Tibial artery (tissue), 4 donors: ENCODE measurements around the gene PARP8.

Experiments used
- DNase-seq, 2 donors: peaks; one replicate each; pipeline ENCODE4 v3.0.0-alpha.2; 2019
- H3K27ac ChIP-seq, 2 donors: fragments of 200-600 bp; sonication (generic) in 1 of 2; 1 replicate in 1 of 2; 2 replicates in 1 of 2; pipeline ENCODE4 v1.5.1; 2018 to 2019; ENCODE audit warnings: mild to moderate bottlenecking in 1 of 2
- H3K27me3 ChIP-seq, 2 donors: fragments of 200-600 bp; sonication (generic) in 1 of 2; one replicate each; pipeline versions ENCODE4 v1.5.1 to v1.6.0; 2016 to 2019
- H3K36me3 ChIP-seq, 3 donors: fragments of 200-600 bp; sonication (generic) in 2 of 3; one replicate each; pipeline ENCODE4 v1.5.1; 2016 to 2019; ENCODE audit warnings: mild to moderate bottlenecking in 2 of 3
- H3K4me1 ChIP-seq, 4 donors: fragments of 200-600 bp; sonication (generic) in 2 of 4; 1 replicate in 3 of 4; 2 replicates in 1 of 4; pipeline ENCODE4 v1.5.1; 2016 to 2019
- H3K4me3 ChIP-seq, 2 donors: fragments of 200-600 bp; sonication (generic) in 1 of 2; 1 replicate in 1 of 2; 2 replicates in 1 of 2; pipeline ENCODE4 v1.5.1; 2018 to 2019; ENCODE audit warnings: mild to moderate bottlenecking in 2 of 2
- H3K9me3 ChIP-seq, 3 donors: fragments of 200-600 bp; sonication (generic) in 1 of 3; one replicate each; pipeline ENCODE4 v1.5.1; 2016 to 2019
- CTCF ChIP-seq, 2 experiments: fragments of 200-600 bp in 1 of 2; fragments of 450-650 bp in 1 of 2; IDR thresholded peaks; one replicate each; pipeline ENCODE4 v1.5.1; 2017 to 2019; ENCODE audit warnings: antibody characterized with exemption in 2 of 2, mild to moderate bottlenecking in 1 of 2, moderate library complexity in 1 of 2
- intact Hi-C: fragments of 100-400 bp; cut with DNase I; formaldehyde crosslinking; loops from one replicate; pipeline ENCODE4 v1.15.0; 2023; ENCODE audit warnings: low total_unique reads

PARP8 gene

DNA sequence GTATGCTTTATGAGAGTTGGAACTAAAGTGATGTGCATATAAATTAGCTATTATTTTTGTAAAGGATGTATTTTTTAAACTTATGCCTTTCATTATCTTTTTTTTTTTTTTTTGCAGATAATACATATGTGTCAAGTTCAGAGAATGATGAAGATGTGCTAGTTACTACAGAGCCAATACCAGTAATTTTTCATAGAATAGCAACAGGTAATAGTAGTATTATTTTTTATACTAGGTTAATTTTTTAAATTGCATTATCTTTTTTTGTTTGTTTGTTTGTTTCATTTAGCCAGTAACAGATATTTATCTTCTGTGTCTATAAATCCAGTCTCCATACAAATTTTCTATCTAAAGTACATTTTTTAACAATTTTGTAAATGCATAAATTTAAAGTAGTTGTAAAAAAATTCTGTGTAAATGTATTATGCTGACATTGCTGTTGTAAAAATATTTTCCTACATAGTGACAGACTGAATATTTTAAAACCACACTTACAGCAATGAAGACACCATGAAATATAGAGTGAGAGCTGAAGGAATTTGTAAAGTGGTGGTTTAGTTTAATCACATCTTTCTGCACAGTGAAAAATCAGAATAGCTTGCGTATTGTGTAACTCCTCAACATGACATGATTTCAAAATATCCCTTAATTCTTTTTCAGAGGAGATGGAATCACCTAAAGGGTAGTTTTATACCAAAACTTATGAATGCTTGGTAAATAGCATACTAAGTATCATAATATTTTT, 93.3 kb downstream of the PARP8 start:
- H3K27ac ChIP-seq = no peak overlapping the region
- no peak for TF ChIP-seq CTCF (IDR thresholded peaks at IDR 0.05)
- no peaks in the 10 kb centered on the region for H3K27me3 ChIP-seq
- H3K4me3 ChIP-seq = no peak overlapping the region
- H3K4me1 ChIP-seq = no peaks in the 10 kb centered on the region
- DNase-seq = no peak
- intact Hi-C loops = no loop called here
- no peaks in the 10 kb centered on the region for H3K9me3 ChIP-seq
- H3K36me3 ChIP-seq = peaks cover 0 to 9% (median 0%) of the 10 kb centered on the region in 3 donors

GRCh38 chr5:50763351-50763750, 96.9 kb downstream of the PARP8 start:
- H3K27ac ChIP-seq = no peak overlapping the region
- H3K9me3 ChIP-seq = no peaks in the 10 kb centered on the region
- H3K27me3 ChIP-seq = no peaks in the 10 kb centered on the region
- no peak for TF ChIP-seq CTCF (IDR thresholded peaks at IDR 0.05)
- no peak overlapping the region for H3K4me3 ChIP-seq
- intact Hi-C loops = no loop called here
- H3K4me1 ChIP-seq = no peaks in the 10 kb centered on the region
- H3K36me3 ChIP-seq = peaks cover 0 to 9% (median 0%) of the 10 kb centered on the region in 3 donors
- DNase-seq = no peak

DNA sequence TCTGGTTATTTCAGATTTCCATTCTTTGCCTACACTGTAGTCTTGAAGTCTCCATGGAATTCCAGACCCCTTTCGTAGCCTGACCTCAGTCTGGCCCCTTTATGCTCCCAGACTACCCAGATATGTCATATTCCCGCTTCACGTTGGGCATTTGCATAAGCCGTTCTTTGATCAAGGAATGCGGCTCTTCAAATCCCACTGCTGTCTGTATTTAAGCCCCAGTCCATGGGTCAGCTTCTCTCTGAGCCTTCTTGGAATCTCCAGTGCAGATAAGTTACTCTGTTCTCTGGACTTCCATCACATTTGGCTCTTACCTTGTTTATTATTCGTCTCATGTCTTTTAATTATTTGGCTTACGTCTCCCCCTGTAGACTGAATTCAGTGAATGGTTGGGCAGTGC, 97.4 kb downstream of the PARP8 start:
- no peak for TF ChIP-seq CTCF (IDR thresholded peaks at IDR 0.05)
- Histone ChIP-seq H3K36me3 (peaks cover 0 to 9% (median 0%) of the 10 kb centered on the region in 3 donors), H3K4me3 (no peak overlapping the region), H3K27me3 (no peaks in the 10 kb centered on the region), H3K27ac (no peak overlapping the region), H3K9me3 (no peaks in the 10 kb centered on the region), H3K4me1 (no peaks in the 10 kb centered on the region)
- no peak for DNase-seq
- intact Hi-C loops = no loop called here

DNA sequence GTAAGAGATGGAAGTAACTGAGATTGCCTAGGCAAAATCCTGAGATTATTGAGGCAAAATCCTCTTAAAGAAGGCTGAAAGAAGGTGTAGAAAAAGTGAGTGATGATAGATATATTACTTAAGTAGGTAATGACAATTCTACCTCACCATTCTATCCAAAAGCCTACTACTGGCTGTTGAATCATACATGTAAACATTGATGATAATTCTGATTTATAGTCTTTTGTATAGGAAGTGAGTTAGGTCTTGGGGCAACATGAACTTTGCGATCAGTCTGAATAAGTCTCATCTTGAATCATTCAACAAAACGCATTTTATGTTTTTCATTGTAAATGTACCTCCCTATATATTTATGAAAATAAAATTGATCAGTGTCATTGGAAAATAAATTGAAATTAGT, 99.6 kb downstream of the PARP8 start:
- DNase-seq = no peak
- intact Hi-C loops = no loop called here
- H3K4me1 ChIP-seq = no peaks in the 10 kb centered on the region
- no peak for TF ChIP-seq CTCF (IDR thresholded peaks at IDR 0.05)
- no peak overlapping the region for H3K27ac ChIP-seq
- H3K36me3 ChIP-seq = peaks cover 0 to 9% (median 0%) of the 10 kb centered on the region in 3 donors
- no peak overlapping the region for H3K4me3 ChIP-seq
- no peaks in the 10 kb centered on the region for H3K27me3 ChIP-seq
- no peaks in the 10 kb centered on the region for H3K9me3 ChIP-seq

DNA sequence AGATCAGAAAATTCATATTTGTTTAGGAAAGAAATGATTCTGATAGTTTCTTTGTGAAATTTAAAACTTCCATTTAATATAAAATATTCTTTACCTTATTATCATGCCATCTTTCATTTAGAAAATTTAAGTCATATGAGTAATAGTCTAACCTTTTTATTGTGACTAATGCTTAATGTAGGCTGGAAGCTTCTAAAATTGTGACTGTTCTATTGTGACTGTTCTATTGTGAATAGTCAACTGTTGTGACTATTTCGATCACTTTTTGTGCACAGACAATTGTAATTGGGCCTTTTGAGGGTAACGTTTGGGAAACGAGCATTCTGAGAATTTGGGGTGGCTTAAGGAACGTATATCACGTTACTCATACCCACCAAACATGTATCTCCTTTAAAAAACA, 100.0 kb downstream of the PARP8 start:
- no peaks in the 10 kb centered on the region for H3K4me1 ChIP-seq
- intact Hi-C loops = no loop called here
- no peaks in the 10 kb centered on the region for H3K27me3 ChIP-seq
- H3K36me3 ChIP-seq = peaks cover 0 to 9% (median 0%) of the 10 kb centered on the region in 3 donors
- no peak overlapping the region for H3K4me3 ChIP-seq
- DNase-seq = no peak
- H3K27ac ChIP-seq = no peak overlapping the region
- no peak for TF ChIP-seq CTCF (IDR thresholded peaks at IDR 0.05)
- H3K9me3 ChIP-seq = no peaks in the 10 kb centered on the region
